CD4-positive, alpha-beta T cell treated with Interleukin-2 at 100 ng/mL for 4 hours (primary cell): ENCODE measurements around the gene CDH20.

Experiments used
- DNase-seq: peaks from one replicate; pipeline ENCODE4 v3.0.0-alpha.2; 2020; ENCODE audit warnings: low spot score

CDH20 gene

DNA sequence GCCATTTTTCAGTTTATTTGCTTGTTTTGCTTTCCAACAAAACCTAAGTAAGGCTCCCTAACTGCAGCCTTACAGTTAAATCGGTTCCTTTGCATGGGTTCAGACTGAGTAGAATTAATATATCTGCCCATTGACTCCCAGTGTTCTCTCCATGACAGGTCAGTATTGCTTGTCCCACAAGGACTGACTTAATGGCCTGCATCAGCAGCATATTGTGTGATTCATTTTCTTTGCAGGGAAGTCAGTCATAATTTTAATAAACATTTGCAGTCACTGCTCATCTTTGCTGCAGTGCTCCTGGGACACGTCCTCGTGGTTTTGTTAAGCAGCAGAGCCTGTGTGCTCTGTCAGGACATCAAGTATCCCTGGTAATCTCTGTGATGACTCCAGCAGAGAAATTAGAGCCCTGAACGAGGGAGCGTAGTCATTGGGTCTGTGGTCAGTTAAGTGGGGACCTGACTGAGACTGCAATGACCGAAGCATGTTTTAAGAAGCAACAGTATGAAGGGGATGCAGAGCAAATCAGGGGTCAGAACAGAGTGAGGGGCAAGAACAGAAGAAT lies 93.3 kb downstream of the CDH20 start:
- no peak for DNase-seq

DNA sequence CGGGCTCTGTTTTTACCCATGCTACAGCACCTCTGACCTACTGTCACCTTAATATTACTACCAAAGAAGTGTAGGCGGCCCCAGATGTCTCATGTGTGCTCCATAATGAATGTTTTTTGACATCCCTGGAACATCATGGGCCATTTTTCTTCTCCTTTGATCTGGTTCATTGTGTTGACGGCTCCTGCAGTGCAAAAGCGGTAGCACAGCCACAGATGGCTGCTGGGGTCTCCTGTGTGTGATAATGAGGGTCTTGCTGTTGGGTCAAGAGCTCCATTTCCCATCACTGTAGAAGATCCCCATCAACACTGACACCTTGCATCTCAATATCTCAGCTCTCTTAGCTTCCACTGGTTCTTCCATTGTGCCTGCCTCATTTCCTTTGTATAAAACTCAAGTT lies 95.0 kb downstream of the CDH20 start:
- DNase-seq, result no peak

DNA sequence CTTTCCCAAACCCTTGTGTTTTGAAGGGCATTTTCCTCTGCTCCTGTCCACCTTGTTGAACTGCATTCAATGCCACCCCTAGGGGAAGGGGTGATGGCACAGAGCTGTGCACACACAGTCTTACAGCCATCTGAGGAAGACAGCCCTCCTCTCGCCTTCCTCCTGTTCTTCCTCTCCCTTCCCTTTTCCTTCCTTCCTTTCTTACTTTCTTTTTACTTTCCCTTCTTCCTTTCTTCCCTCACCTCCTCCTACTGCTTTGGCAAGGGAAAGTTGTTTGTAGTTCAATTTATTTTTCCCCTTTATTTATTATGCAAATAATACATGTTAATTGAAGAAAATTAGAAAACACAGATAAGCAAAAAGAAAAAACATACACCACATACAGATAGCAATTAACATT lies 99.4 kb downstream of the CDH20 start:
- DNase-seq, result no peak

DNA sequence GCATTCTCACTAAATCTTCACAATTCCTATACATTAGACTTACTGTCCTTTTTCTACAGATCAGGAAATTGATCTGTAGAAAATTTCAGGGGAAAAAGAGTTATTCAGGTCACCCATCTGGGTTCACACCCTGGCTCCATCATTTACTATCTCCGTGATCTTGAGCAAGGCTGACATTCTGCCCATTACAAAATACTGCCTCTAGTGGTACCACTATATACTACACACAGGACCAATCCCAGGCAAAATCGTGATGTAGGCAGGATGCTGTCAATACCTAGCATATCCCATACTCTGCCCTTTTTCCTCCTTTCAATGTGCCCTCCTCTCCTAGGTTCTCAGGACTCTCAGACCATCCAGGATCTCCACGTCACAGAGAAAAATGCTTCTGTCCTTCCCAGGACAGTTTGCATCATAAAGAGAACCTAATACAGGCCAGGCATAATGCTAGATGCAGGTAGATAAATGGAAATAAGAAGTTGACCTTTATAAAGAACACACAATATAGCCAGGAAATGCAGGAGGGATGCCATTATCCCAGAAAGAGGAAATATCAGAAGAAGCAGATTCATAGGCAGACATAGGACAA lies 101.9 kb downstream of the CDH20 start:
- DNase-seq, result no peak

DNA sequence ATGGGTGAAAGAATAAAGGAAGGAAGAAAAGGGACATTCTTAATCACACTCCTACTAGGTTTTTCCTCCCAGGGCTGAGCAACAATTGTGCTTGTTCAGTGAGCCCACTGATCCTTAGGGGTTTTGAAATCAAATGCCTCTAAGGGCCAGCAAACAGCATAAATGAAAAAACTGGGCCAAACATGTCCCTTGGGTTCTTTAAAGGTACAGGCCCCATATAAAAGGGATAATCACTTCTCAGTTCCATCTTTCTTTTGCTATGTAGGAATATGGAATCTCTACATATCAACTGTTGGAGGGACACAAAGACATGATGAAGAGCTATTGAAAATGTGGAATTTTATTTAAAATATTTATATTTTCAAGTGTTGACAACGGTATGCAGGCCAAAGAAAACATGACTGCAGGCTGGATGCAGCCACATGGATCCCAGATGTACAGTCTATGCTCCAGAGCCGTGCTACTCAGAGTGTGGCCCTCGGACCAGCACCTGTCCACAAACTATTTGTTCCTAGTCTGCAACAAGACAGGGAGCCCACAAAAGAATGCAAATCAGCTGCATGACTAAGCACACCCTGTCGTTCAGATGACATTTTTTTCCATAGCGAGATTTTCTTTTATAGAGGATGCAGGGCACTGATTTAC lies 110.0 kb downstream of the CDH20 start:
- no peak for DNase-seq

DNA sequence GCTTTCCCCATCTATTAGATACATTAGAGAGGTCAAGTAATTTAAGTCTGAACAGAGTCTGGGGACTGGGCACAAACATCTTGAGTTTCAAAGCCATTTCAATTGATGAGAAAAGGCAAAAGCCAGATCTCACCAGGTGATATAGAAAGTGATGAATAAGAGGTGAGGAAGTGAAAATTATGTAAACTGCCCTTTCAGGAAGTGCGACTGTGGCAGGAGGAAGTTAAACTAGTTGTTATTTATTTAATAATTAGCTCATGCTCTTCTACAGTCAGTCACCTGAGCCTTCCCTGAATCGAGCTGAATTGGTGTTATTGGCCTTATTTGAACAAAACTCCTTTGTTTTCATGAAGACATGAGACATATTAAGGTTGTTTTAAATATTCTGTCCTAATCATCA lies 115.1 kb downstream of the CDH20 start:
- no peak for DNase-seq

DNA sequence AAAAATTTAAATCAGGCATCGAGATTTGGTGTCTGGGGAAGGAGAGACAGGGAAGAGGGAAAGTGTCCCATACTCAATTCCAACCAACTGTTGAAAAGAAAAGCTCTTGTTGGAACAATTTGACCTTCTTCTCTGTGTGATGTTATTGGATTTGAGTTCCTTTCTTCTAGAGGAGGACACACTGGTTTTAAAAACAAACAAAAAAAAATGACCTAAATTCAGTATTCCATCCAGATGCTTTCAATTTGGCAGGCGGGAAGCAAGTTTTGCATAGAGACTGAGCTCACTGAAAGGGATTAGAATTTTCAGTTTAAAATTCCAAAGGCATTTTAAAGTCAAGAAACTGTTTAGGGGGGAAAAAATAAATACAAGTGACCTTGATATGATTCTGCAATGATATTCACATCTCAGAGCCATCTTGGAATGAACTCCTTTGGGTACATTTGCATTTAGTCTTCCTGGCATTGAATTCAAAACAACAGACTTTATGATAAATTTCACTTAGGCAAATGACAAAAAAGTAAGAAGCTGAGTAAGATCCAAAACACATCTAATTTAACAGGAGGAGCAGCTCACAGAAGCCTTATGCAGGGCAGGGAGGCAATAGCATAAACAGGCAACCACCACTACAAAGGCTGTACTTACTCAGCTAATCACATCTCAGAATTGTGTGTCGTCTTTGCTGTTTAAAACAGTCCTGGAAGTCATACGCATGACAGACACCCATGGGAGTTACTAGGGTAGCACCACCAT lies 126.8 kb downstream of the CDH20 start:
- DNase-seq, result no peak

DNA sequence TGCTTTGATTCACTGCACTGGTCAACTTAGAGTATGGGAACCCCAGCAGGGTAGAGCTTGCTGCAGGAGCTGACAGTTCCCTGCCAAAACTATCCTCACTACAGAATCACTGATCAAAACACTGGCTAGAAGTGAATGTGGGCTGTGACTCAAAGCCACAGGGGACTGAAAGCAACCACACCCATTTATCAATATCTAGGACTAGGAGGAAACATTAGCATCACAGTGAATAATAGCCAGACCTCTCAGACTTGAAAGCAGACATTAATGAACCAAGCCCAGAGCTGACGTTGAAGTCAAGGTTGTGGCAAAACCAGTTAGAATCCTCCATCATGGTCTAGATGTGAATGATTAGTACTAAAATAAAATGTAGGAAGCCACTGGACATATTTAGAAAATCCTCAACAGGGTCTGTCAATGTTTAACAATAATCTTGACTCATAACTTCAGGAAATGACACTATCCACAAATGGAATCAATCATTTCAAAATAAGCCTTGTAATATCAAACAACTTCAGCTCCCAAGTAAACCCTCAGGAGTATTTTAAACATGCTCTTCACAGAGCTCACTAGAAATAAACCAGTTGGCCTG lies 131.4 kb downstream of the CDH20 start:
- no peak for DNase-seq

DNA sequence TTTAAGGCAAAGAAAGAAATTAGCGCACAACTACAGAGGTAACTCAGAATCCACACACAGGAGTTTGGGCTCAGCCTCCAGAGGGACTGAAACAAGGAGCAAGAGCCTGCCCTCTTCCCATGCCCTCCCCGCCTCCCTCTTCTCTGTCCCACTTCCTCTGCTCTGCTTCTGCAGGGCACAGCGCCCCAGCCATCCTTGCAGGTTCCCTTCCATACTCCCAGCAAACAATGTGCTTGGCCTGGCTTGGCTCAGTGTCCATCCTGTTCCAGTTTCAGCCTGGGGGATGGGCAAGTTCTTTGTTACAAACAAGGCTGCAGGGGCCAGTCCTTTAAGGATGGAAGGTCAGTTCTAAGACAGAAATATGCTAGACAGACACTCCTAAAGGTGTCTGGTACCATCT lies 133.5 kb downstream of the CDH20 start:
- no peak for DNase-seq

DNA sequence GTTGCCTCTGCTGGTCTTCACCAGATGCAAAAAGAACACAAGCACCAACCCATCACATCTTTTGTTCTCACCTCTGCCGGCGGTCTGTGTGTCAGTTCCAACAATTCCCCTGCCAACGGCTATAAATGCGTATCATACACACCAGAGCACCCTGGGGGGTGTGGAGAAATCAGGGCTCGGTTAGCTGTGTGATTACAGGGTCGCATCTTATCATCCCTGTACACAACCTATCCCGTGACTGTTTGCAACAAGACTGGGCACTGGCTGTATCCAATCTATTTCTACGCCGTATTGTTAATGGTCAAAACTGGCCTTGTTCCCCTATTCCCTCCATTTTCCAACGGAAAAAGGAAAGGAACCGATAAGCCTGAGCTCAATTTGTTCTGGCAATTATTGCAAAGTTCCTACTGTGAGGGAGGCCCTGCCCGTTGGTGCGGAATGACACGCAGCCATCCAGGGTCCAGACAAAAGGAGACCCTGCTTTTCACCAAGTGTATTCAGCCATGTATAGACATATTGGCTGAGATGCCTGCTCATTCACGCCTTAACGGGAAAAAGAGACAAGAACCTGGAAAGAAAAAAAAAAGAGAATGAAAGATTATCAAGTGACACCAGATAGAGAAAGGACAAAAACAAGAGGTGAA lies 136.9 kb downstream of the CDH20 start:
- no peak for DNase-seq

DNA sequence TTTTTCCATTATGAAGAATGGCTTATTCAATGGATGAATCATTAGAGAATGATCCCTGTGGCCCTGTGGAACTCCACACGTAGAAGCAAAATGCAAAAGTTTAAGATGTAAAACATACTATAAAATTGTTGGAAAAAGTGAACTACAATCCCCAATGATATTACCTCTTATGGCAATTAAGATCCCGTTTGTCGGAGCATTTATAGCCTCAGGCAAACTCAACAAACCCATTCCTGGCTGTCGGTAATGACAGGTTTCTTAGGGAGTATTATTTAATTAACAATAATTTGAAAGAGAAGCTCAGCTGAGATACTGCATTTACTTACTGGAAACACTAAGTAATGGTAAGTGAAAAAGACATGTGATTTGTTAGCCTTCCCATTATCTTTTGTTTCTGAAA lies 138.3 kb downstream of the CDH20 start:
- no peak for DNase-seq

DNA sequence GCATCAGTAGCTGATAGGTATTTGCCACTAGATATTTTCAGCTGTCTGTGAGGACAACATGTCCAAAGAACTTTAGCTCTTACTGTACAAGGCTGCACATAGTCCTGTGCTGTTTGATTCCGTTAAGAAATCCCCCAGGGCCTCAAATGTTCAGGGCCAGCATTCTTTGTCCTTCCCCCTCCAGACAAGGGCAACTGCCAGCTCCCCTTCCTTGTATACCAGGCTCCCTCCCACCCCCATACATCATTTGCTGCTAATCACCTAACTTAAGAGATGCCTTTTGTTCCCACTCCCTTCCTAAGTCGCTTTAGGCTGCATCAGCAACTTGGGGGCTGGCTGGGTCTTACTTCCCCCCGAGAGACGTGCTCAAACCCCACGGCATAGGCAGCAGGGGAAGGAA lies 138.7 kb downstream of the CDH20 start:
- no peak for DNase-seq

DNA sequence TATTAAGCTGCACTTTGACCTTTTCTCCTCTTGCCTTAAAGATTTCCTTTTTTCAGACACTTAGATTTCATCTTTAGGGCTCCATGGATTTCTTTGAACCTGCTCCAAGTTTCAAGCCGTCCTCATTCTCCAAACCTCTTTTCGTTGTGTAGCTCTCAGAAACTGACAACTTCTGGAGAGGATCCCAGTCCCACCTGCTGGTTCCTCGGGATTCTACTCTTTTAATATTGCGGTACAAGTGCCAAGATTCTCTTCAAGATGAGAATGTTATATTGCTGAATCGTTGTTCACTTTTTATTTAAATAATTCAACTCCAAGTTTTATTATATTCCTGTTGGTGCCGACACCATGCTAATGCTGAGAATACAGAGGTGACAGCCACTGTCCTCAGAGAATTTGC lies 141.1 kb downstream of the CDH20 start:
- DNase-seq, result no peak

DNA sequence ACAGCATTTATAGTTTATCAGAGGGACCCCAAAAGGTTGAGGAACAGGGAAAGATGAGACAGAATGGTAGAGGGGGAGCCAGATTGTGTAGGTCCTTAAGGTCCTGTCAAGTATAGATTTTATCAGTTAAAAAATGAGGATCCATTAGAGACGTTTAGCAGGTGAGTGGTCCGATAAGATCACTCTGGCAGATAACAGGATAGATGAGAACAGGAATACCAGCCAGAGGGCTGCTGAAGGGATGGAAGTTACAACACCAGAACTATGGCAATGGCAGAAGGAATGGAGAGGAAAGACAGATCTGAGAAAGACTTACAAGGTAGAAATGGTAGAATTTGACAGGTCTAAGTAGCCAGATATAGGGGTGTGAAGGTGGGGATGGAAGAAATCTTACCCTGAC lies 141.7 kb downstream of the CDH20 start:
- no peak for DNase-seq

DNA sequence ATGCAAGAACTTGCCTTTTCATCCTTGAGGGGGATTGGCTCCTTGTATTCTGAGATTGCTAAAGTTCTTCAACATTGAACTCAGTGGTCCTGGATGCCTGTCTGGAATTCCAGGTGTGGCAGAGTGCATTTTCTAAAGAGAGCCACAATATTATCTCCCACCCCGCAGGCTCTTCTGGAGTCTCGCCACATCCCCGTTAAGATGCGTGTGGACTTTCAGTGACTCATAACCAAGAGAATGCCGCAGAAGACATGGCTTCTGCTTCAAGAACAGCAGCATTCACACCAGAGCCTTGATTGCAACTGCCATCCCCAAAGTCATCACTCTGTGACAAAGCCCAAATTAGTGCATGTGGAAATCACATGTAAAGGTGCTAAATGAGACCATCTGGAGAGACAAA lies 142.7 kb downstream of the CDH20 start:
- no peak for DNase-seq

DNA sequence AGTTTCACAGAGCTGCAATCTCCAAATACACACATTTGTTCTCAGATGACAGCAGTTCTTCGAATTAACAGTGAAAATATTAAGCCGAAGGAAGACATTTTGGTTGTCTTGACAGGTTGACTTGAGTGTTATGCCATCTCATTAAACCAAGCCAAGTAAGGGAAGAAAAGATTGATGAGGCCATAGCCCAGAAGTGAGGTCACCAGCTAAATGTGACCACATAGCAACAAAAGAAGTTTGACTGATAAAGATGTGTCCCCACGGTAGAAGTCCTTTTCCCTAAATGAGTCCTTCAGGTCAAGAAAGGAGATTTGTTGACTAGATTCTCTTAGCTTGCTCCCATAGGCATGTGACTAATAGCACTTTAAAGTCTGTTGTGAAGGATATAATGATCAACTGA lies 156.1 kb downstream of the CDH20 start:
- no peak for DNase-seq

DNA sequence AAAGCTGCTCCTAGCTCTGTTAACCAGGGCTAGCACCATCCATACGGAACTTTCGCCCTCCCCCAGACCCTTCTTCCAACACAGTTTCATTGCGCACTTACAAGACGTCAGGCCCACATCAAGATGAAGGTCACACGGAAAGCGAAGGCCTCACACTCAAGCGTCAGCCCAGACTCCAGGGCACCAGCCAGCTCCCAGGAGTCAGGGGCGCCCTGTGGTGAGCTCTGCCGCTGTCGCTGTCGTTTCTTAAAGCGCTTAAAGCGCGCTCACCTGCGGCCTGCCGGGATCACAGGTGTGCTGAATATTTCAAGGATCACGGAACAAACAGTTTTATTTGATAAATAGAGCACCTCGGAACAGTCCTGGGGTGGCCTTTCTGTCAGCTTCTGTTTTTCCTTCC lies 163.1 kb downstream of the CDH20 start:
- DNase-seq, result no peak

DNA sequence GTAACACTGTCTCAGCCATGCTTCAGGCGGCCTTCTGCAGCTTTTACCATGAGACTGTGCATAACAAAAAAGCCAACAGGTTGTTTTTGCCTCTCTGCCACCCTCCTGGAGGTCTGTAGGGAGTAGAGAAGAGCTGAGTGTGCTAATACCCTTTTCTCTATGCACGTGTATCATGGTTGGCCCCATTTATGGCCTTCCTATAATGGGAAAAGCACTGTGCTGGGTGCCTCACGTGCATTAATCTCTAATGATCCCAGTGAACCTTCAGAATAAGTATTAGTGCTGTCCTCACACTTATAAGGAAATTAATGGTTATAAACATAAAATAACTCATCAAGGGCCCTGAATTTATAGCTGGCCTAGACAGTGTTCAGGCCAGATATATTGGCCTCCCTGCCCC lies 164.2 kb downstream of the CDH20 start:
- no peak for DNase-seq

DNA sequence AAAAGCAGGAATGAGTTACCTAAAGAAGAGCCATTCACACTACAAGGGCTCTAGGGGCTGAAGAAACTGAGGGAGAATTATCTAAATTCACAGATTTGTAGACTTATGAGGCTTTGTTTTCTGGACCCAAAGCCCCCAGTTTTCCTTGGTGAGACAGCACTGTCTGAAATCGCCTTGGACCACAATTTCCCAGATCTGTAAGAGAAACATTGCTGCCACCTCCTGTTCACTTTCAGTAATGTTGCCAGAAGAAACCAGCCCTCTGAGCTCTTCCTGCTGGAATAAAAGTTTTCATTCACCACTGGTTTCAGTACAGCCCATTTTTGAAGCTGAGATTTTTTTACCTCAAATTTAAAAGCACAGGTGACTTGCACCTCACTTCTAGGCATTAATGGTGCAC lies 169.2 kb downstream of the CDH20 start:
- DNase-seq, result no peak

DNA sequence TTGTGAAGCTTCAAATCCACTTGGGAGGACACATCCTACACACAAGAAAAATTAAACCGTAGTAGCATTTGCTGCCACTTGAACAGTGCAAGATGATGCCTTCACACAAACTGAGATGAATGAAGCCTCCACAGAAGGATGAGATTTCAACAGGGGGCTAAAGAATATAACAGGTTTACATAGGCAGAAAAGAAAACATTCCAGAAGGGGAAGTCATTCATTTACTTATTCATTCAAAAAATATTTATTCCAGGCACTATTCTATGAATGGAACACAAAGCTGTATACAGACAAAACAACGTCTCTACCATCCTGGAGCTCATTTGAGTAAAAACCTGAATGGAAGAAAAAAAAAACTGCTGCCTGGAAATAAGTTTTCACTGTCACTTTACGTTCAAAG lies 170.5 kb downstream of the CDH20 start:
- DNase-seq, result no peak

DNA sequence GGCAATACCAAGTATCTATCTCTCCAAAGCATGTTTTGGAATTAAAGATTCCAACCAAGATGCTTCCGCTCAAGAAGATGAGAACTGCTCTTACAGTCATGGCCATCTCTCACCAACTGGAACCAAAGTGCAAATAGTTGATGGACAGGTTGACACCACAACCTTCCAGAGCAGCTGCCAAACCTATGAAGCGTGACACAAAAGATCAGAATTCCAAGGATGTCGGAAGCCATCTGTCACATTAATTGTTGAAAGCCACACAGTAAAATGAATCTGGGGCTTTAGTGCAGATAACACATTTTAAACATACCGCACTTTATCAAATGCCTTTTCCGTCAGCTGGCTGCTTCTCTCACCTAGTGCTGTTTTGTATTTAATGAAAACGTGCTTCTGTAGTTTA lies 195.7 kb downstream of the CDH20 start:
- no peak for DNase-seq

DNA sequence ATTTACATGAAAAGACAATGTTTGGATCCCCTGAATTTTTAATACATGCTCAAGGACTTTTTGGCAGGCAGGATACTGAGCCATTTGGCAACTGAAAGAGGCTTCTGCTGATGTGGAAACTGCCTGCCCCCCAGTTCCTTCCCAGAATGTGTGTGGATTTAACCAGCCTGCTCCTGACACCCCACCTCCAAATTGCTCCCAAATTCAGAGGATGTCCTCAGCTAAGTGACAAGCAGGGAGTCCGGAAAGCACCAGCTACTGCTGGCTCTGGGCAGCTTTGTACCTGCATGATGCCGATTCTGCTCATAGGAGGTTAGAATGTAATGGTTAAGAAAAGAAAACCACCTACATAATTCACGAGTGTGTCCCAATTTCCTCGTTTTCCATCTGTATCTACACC lies 197.5 kb downstream of the CDH20 start:
- no peak for DNase-seq

DNA sequence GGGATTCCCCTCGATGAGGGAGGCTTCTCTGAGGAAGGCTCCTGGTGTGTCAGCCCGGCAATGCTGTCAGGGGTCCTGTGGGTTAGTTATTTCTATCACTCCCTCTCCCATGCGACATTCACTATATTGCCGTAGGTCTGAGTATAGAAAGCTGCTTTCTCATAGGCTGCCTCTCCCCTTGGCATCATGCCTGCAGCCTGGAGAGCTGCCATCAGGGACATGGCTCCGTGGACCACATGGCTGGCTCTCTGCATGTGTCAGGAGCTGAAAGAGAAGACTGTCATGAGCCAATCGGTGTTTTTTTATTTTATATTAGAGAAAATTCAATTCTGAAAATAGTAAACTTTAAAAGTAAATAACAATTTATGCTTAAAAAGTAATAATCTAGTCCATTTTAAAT lies 198.0 kb downstream of the CDH20 start:
- DNase-seq, result no peak
